IMR-90 (cell line): ENCODE measurements around the gene SLC35B2. TPM values are rescaled to one million over a fixed set of nuclear protein-coding genes. Genes with fewer than 3 reads are reported as not detected.

Experiments
- ATAC-seq: fragments of 200-7000 bp; cut with Tn5 transposase; 2 replicates; pipeline ENCODE4 v1.9.1; 2020; ENCODE audit warnings: low read depth, mild to moderate bottlenecking, moderate library complexity
- BruUV-seq: library from RNA; stranded (reverse); fragments of 400-500 nt; replicated peaks from 2 replicates; lab custom pipeline; 2021; lab: Mats Ljungman, UMichigan
- CTCF ChIA-PET: fragments of 300-600 bp; formaldehyde crosslinking; extraction: SDS; loops from one replicate; lab custom pipeline; 2021; ENCODE audit warnings: antibody characterized with exemption; lab: Yijun Ruan, JAX
- POLR2A ChIA-PET: fragments of 300-600 bp; sonication (Branson Sonifier 250); formaldehyde crosslinking; loops from one replicate; lab custom pipeline; 2022; ENCODE audit warnings: antibody characterized with exemption; ENCODE audit not compliant: unreplicated experiment; lab: Charles Lee
- DNase-seq: peaks from one replicate; pipeline ENCODE4 v3.0.0; 2013
- H2AFZ ChIP-seq: replicated peaks from 2 replicates; pipeline ENCODE3; 2013; ENCODE audit warnings: low read length, mild to moderate bottlenecking; ENCODE audit not compliant: poor library complexity
- H2AK5ac ChIP-seq: 2 replicates; pipeline ENCODE4 v1.6.1; 2013; ENCODE audit warnings: low read depth, low read length, inconsistent platforms
- H2AK9ac ChIP-seq: replicated peaks from 2 replicates; pipeline ENCODE3; 2013; ENCODE audit warnings: mild to moderate bottlenecking, low read depth, low read length, moderate library complexity; ENCODE audit not compliant: poor library complexity
- H2BK120ac ChIP-seq: 2 replicates; pipeline ENCODE4 v1.6.1; 2013; ENCODE audit warnings: low read depth, low read length, inconsistent platforms
- H2BK15ac ChIP-seq: 3 replicates; pipeline ENCODE4 v1.6.1; 2013; ENCODE audit warnings: low read depth, low read length, inconsistent platforms
- H2BK20ac ChIP-seq: 2 replicates; pipeline ENCODE4 v1.6.1; 2013; ENCODE audit warnings: low read depth, mild to moderate bottlenecking, inconsistent platforms, low read length, moderate library complexity
- H2BK5ac ChIP-seq: 2 replicates; pipeline ENCODE4 v1.6.1; 2013; ENCODE audit warnings: mild to moderate bottlenecking, low read depth, low read length, inconsistent platforms; ENCODE audit not compliant: poor library complexity, severe bottlenecking
- H3K14ac ChIP-seq: replicated peaks from 2 replicates; pipeline ENCODE4 v1.6.1; 2013; ENCODE audit warnings: low read depth, low read length, inconsistent platforms
- H3K18ac ChIP-seq: 2 replicates; pipeline ENCODE4 v1.6.1; 2013; ENCODE audit warnings: low read depth, low read length, control low read depth
- H3K23ac ChIP-seq: 2 replicates; pipeline ENCODE4 v1.6.1; 2013; ENCODE audit warnings: low read depth, low read length, inconsistent platforms
- H3K27ac ChIP-seq: 2 replicates; pipeline ENCODE4 v1.5.1; 2013; ENCODE audit warnings: mild to moderate bottlenecking, control low read depth, low read length; ENCODE audit not compliant: insufficient read depth
- H3K27me3 ChIP-seq: 2 replicates; pipeline ENCODE4 v1.6.1; 2013; ENCODE audit warnings: low read length; ENCODE audit not compliant: control insufficient read depth, insufficient read depth
- H3K36me3 ChIP-seq: 2 replicates; pipeline ENCODE4 v1.6.1; 2013; ENCODE audit warnings: low read length, mixed read lengths; ENCODE audit not compliant: control insufficient read depth, insufficient read depth
- H3K4ac ChIP-seq: 2 replicates; pipeline ENCODE4 v1.6.1; 2013; ENCODE audit warnings: low read depth, low read length, inconsistent platforms
- H3K4me1 ChIP-seq: 2 replicates; pipeline ENCODE4 v1.6.1; 2013; ENCODE audit warnings: low read length, mixed read lengths; ENCODE audit not compliant: control insufficient read depth, insufficient read depth
- H3K4me2 ChIP-seq: 2 replicates; pipeline ENCODE4 v1.6.1; 2013; ENCODE audit warnings: low read depth, mild to moderate bottlenecking, control low read depth, low read length, moderate library complexity
- H3K4me3 ChIP-seq: 2 replicates; pipeline ENCODE4 v1.5.1; 2013; ENCODE audit warnings: low read depth, mild to moderate bottlenecking, control low read depth, low read length, moderate library complexity; ENCODE audit not compliant: insufficient read depth
- H3K56ac ChIP-seq: 2 replicates; pipeline ENCODE4 v1.6.1; 2013; ENCODE audit warnings: low read length, inconsistent platforms; ENCODE audit not compliant: insufficient read depth; ENCODE audit errors: extremely low read depth
- H3K79me1 ChIP-seq, 2 experiments: 2 replicates each; pipeline ENCODE4 v1.6.1; 2013; ENCODE audit warnings: low read length in 2 of 2, inconsistent platforms in 1 of 2, low read depth in 1 of 2
- H3K9ac ChIP-seq: 2 replicates; pipeline ENCODE4 v1.6.1; 2013; ENCODE audit warnings: low read depth, low read length, control low read depth
- H3K9me1 ChIP-seq: 2 replicates; pipeline ENCODE4 v1.6.1; 2013; ENCODE audit warnings: low read length, inconsistent platforms; ENCODE audit not compliant: insufficient read depth
- H3K9me3 ChIP-seq: 2 replicates; pipeline ENCODE4 v1.6.1; 2013; ENCODE audit warnings: low read length; ENCODE audit not compliant: control insufficient read depth, insufficient read depth
- H4K20me1 ChIP-seq: 2 replicates; pipeline ENCODE4 v1.6.1; 2013; ENCODE audit warnings: low read length, inconsistent platforms; ENCODE audit not compliant: insufficient read depth
- H4K5ac ChIP-seq: 2 replicates; pipeline ENCODE4 v1.6.1; 2013; ENCODE audit warnings: mild to moderate bottlenecking, low read depth, low read length, control low read depth
- H4K8ac ChIP-seq, 2 experiments: 2 replicates each; pipeline ENCODE4 v1.6.1; 2013; ENCODE audit warnings: low read depth in 2 of 2, low read length in 2 of 2, control low read depth in 1 of 2, inconsistent platforms in 1 of 2
- H4K91ac ChIP-seq: 2 replicates; pipeline ENCODE4 v1.6.1; 2013; ENCODE audit warnings: low read depth, low read length, inconsistent platforms; ENCODE audit not compliant: insufficient read depth
- BHLHE40 ChIP-seq: fragments of 150-350 bp; IDR thresholded peaks from 2 replicates; pipeline ENCODE4 v1.6.1; 2016; ENCODE audit warnings: mild to moderate bottlenecking, low read depth, low read length
- CEBPB ChIP-seq: IDR thresholded peaks from 2 replicates; pipeline ENCODE4 v1.6.1; 2012; ENCODE audit warnings: low read depth, low read length, improper control_type of control experiment
- CHD1 ChIP-seq: IDR thresholded peaks from 2 replicates; pipeline ENCODE4 v1.6.1; 2012; ENCODE audit warnings: low read depth, low read length, improper control_type of control experiment
- ELK1 ChIP-seq: fragments of 150-350 bp; IDR thresholded peaks from 2 replicates; pipeline ENCODE4 v1.6.1; 2016; ENCODE audit warnings: low read depth, mild to moderate bottlenecking, low read length, moderate library complexity, borderline replicate concordance
- FOS ChIP-seq: fragments of 150-350 bp; IDR thresholded peaks from 2 replicates; pipeline ENCODE4 v1.6.1; 2016; ENCODE audit warnings: low read depth, low read length
- MAFK ChIP-seq: IDR thresholded peaks from 2 replicates; pipeline ENCODE4 v1.6.1; 2012; ENCODE audit warnings: low read depth, low read length, improper control_type of control experiment
- MAZ ChIP-seq: IDR thresholded peaks from 2 replicates; pipeline ENCODE4 v1.6.1; 2012; ENCODE audit warnings: low read depth, mild to moderate bottlenecking, low read length, improper control_type of control experiment, moderate library complexity, borderline replicate concordance
- MXI1 ChIP-seq: IDR thresholded peaks from 2 replicates; pipeline ENCODE4 v1.6.1; 2012; ENCODE audit warnings: low read depth, mild to moderate bottlenecking, low read length, moderate library complexity, borderline replicate concordance
- NFE2L2 ChIP-seq: fragments of 150-350 bp; IDR thresholded peaks from 2 replicates; pipeline ENCODE4 v1.6.1; 2016; ENCODE audit warnings: low read depth, mild to moderate bottlenecking, low read length
- POLR2A ChIP-seq: IDR thresholded peaks from 2 replicates; pipeline ENCODE4 v1.6.1; 2012; ENCODE audit warnings: mild to moderate bottlenecking, low read depth, low read length
- RAD21 ChIP-seq: IDR thresholded peaks from 2 replicates; pipeline ENCODE4 v1.6.1; 2012; ENCODE audit warnings: low read length, improper control_type of control experiment
- RCOR1 ChIP-seq: IDR thresholded peaks from 2 replicates; pipeline ENCODE4 v1.6.1; 2012; ENCODE audit warnings: mild to moderate bottlenecking, low read length, improper control_type of control experiment; ENCODE audit not compliant: insufficient replicate concordance
- SMC3 ChIP-seq: fragments of 150-350 bp; IDR thresholded peaks from 2 replicates; pipeline ENCODE4 v1.6.1; 2016; ENCODE audit warnings: low read depth, mild to moderate bottlenecking, antibody characterized with exemption, low read length, moderate library complexity
- USF2 ChIP-seq: fragments of 150-350 bp; IDR thresholded peaks from 2 replicates; pipeline ENCODE4 v1.6.1; 2017; ENCODE audit warnings: mild to moderate bottlenecking, antibody characterized with exemption, low read length, low read depth
- WGBS, 2 experiments: methylation state at CpG; one replicate each; pipeline versions ENCODE4 v1.1.5 to v1.1.7; 2013; ENCODE audit warnings: missing lambda C conversion rate in 2 of 2; ENCODE audit not compliant: insufficient read length in 1 of 2; ENCODE audit errors: extremely low coverage in 2 of 2; 5-methylcytosine and 5-hydroxymethylcytosine counted together
- dilution Hi-C: fragments of 300-500 bp; cut with HindIII; formaldehyde crosslinking; loops from one replicate; pipeline ENCODE4 v1.14.3; 2018; ENCODE audit warnings: low sequenced_read_pairs; ENCODE audit not compliant: unreplicated experiment
- in situ Hi-C: fragments of 300-500 bp; cut with MboI; formaldehyde crosslinking; loops from 3 replicates; pipeline ENCODE4 v1.14.3; 2019; ENCODE audit warnings: low sequenced_read_pairs, inconsistent platforms, mixed read lengths
- intact Hi-C: fragments of 100-400 bp; cut with micrococcal nuclease; formaldehyde crosslinking; loops from 2 replicates; pipeline ENCODE4 v1.10.0; 2022
- polyA plus RNA-seq, 3 experiments: library from polyadenylated mRNA; depleted of rRNA; stranded (reverse); fragments of >200 nt; gene quantifications; 2 replicates each; pipeline ENCODE4 v1.2.3, GENCODE V29; 2012; ENCODE audit warnings: low replicate concordance in 1 of 3
- total RNA-seq: library from RNA; depleted of rRNA; stranded (reverse); fragments of >200 nt; gene quantifications from 2 replicates; pipeline ENCODE4 v1.2.3, GENCODE V29; 2012

Gene SLC35B2
- total and polyA plus RNA-seq, 2 of the 4 experiments (the other 2 are of a cell fraction), result 51.4 to 89.9 TPM

- Histone ChIP-seq H2BK5ac (no peak overlapping the region), H3K9ac (no peak overlapping the region), H3K23ac (no peak overlapping the region), H3K4ac (no peak overlapping the region), H3K18ac (no peak overlapping the region), H4K5ac (no peak overlapping the region), H3K14ac (no peak overlapping the region), H2AK9ac (no peak overlapping the region), H2BK120ac (no peak overlapping the region), H3K36me3 (no peaks in the 10 kb centered on the region), H3K9me1 (no peaks in the 10 kb centered on the region; the same call in 1 of the 2 replicates), H2BK15ac (no peak overlapping the region), H3K4me3 (no peak overlapping the region), H3K4me1 (no peaks in the 10 kb centered on the region), H3K27me3 (peaks cover 50% of the 10 kb centered on the region), H3K9me3 (no peaks in the 10 kb centered on the region), H4K20me1 (no peaks in the 10 kb centered on the region), H4K8ac (no peak overlapping the region), H2AK5ac (no peak overlapping the region), H3K56ac (no peak overlapping the region), H4K91ac (no peak overlapping the region), H2AFZ (no peak overlapping the region), H3K4me2 (no peak overlapping the region), H3K27ac (no peak overlapping the region), H3K79me1 (no peaks in the 10 kb centered on the region), H2BK20ac (no peak overlapping the region)
- no peak for ATAC-seq
- in situ Hi-C loops (no loop called here), intact Hi-C loops (no loop called here), dilution Hi-C loops (no loop called here)
- BruUV-seq, result no TSS peak
- 65% methylated on average over 3 of the region's 7 CpGs; no CpG with 5 or more reads in 1 of the 2 experiments for WGBS, 2 experiments
- TF ChIP-seq CHD1 (no peak), MAZ (no peak), BHLHE40 (no peak), USF2 (no peak), RCOR1 (no peak), ELK1 (no peak), FOS (no peak), POLR2A (no peak), RAD21 (no peak), CEBPB (no peak), NFE2L2 (no peak), MXI1 (no peak), MAFK (no peak), SMC3 (no peak)
- DNase-seq, result no peak
- ChIA-PET POLR2A (no interaction called here), CTCF (interaction anchor here (1.1 kb wide), 1 partner anchor 18 kb away, joined by 3 read pairs; the partner anchor contains the start of gene AARS2)
Observed at GRCh38 chr6:44294832-44295791, 37.8 kb upstream of the SLC35B2 start.
